Mesothelial cell of epicardium (in vitro differentiated cells): ENCODE results near the gene PPP3CA. TPM values are rescaled to one million over a fixed set of nuclear protein-coding genes. Genes with fewer than 3 reads are reported as not detected.

Source experiments
- DNase-seq, 2 experiments: peaks; one replicate each; pipeline ENCODE4 v3.0.0; 2021; ENCODE audit warnings: low spot score in 2 of 2; ENCODE audit not compliant: unreplicated experiment in 2 of 2
- H3K27ac Mint-ChIP-seq: 2 replicates; pipeline ENCODE4 v1.8.0; 2021; ENCODE audit warnings: mixed read lengths
- H3K27me3 Mint-ChIP-seq: 2 replicates; pipeline ENCODE4 v1.8.0; 2021; ENCODE audit warnings: low read depth, mixed read lengths
- H3K36me3 Mint-ChIP-seq: 2 replicates; pipeline ENCODE4 v1.8.0; 2021; ENCODE audit warnings: mixed read lengths
- H3K4me1 Mint-ChIP-seq: 2 replicates; pipeline ENCODE4 v1.8.0; 2021; ENCODE audit warnings: mixed read lengths
- H3K4me3 Mint-ChIP-seq: 2 replicates; pipeline ENCODE4 v1.8.0; 2021; ENCODE audit warnings: mild to moderate bottlenecking, moderate library complexity, mixed read lengths
- H3K9me3 Mint-ChIP-seq: 2 replicates; pipeline ENCODE4 v1.8.0; 2021; ENCODE audit warnings: mixed read lengths
- CTCF ChIP-seq: fragments of 200-600 bp; sonication (generic); IDR thresholded peaks from one replicate; pipeline ENCODE4 v1.5.0; 2021; ENCODE audit warnings: antibody characterized with exemption; ENCODE audit not compliant: unreplicated experiment
- total RNA-seq: library from RNA; stranded (reverse); gene quantifications from 3 replicates; pipeline ENCODE4 v1.2.1, GENCODE V29; 2021

Gene PPP3CA
- total RNA-seq, 1 donor from 2014 or later, result 23.5 TPM

DNA sequence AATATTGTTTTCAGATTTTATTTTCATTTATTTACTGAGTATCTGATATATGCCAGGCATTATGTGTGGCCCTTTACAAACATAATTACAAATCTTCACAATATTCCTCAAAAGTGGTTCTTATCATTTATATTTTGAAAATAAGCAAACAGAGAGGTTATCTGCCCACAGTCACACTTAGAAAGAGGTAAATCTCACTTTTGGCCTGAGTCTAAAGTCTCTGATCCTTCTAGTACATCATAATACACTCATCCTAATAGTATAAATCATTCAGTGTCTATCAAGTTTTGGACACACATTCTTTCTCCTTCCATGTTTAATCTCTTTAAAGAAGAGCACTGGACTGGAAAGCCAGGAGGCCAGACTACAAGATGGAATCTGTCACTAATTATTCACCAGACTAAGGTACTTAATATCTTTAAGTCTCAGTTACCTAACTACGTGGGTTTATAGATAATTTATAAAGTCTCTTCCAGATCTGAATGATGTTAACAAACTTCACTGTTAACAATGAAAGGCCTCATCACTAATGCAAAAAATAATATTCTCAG, 281.3 kb downstream of the PPP3CA start:
- no peaks in the 10 kb centered on the region for H3K27me3 Mint-ChIP-seq
- peaks cover 2% of the 10 kb centered on the region for H3K36me3 Mint-ChIP-seq
- no peak overlapping the region for H3K27ac Mint-ChIP-seq

DNA sequence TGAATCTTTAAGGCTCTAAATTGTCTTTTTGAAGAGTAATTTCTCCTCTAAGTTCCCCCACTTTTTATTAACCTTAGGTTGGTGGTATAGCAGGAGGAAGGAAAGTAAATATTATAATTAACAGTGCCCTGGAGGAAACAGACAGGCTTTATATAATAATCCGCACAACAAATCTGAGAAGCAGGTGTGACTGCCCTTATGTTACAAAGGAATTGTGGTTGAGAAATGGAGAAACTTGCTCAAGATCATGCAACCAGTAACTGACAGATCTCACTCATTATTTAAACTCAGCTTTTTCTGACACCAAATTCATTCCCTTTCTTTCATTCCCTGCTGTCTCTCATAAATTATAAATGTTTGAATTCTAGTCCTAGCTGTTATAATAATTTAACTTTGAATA, 282.0 kb downstream of the PPP3CA start:
- Mint-ChIP-seq H3K27ac (no peak overlapping the region), H3K9me3 (no peaks in the 10 kb centered on the region), H3K4me1 (no peaks in the 10 kb centered on the region), H3K27me3 (no peaks in the 10 kb centered on the region), H3K4me3 (no peak overlapping the region), H3K36me3 (peaks cover 2% of the 10 kb centered on the region)
- DNase-seq, result no peak
- no peak for TF ChIP-seq CTCF

More for the DNA sequence above, 281.3 kb downstream of the PPP3CA start:
- DNase-seq, result no peak
- Mint-ChIP-seq H3K4me3 (no peak overlapping the region), H3K4me1 (peaks cover 3% of the 10 kb centered on the region), H3K9me3 (no peaks in the 10 kb centered on the region)
- TF ChIP-seq CTCF, result no peak

DNA sequence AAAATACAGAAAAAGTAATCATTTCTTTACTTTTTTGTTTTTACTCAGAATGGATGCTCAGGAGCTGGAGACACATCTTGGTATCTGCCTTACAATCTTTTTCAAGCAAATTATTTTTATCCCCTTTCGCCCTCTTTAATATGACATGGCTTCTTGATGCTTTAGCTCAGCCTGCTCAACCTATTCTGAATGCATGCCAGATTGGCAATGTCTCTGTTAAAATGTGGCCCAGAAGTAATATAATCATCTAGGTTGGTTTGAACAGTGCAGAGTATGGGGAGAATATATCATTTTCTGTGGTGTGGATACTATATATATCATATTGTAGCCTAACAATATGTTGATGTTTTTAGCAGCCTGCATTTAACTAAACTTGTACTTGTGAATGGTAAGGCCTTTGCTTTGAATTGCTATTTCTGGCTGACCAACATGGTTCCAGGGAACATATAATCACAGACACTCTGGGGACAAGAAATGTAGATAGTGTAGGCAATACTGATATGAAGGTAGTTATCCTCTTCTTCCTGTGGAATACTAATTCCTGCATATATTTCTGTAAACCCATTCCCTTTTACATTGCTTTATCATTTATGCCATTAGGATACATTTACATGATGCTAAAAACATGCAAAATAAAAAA, 282.7 kb downstream of the PPP3CA start:
- H3K36me3 Mint-ChIP-seq, result peaks cover 2% of the 10 kb centered on the region
- no peak overlapping the region for H3K4me3 Mint-ChIP-seq
- H3K9me3 Mint-ChIP-seq, result no peaks in the 10 kb centered on the region
- no peak for TF ChIP-seq CTCF
- no peak overlapping the region for H3K27ac Mint-ChIP-seq
- DNase-seq, result no peak
- no peaks in the 10 kb centered on the region for H3K4me1 Mint-ChIP-seq
- no peaks in the 10 kb centered on the region for H3K27me3 Mint-ChIP-seq

DNA sequence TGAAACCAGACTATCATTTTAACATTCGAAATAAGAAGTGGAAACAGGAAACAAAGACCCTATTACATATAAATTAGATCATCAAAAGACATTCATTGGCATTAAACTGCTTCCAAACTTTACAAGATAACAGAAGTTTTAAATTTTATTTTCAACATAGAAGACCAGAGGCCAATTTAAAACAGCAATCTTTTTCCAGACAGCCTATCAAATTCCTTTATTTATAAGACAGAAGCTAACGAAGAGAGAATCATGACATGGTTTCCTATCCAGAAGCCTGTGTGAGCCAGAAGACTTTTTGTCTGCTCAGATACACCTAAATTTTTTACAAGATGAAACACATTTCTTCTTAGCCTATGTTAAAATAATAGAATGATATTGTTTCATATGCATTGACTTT, 291.9 kb downstream of the PPP3CA start:
- H3K4me3 Mint-ChIP-seq, result no peak overlapping the region
- no peaks in the 10 kb centered on the region for H3K27me3 Mint-ChIP-seq
- H3K36me3 Mint-ChIP-seq, result no peaks in the 10 kb centered on the region
- TF ChIP-seq CTCF, result no peak
- H3K9me3 Mint-ChIP-seq, result no peaks in the 10 kb centered on the region
- H3K4me1 Mint-ChIP-seq, result peaks cover 10% of the 10 kb centered on the region
- no peak for DNase-seq
- peak overlapping the region; percentile 17 for H3K27ac Mint-ChIP-seq

DNA sequence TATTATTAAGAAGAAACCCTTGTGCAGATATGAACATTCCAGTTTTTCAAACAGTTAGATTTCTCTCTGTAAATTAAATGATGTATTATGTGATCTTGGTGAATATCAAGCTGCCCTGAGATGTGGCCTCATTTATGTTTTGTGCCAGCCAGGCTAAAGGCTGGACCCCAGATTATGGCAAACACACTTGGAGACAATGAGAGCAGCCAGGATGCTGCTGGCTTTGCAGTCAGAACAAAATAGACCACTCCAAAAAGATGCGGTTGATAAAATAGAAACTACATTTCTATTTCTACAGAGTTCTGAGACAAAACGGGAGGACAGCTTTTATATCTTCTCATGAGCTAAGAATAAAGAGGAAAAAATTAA, 296.5 kb downstream of the PPP3CA start:
- Mint-ChIP-seq H3K36me3 (no peaks in the 10 kb centered on the region), H3K27ac (no peak overlapping the region), H3K27me3 (no peaks in the 10 kb centered on the region)

More for the DNA sequence above, 296.5 kb downstream of the PPP3CA start:
- Mint-ChIP-seq H3K4me1 (peaks cover 10% of the 10 kb centered on the region), H3K4me3 (no peak overlapping the region), H3K9me3 (no peaks in the 10 kb centered on the region)
- DNase-seq, result no peak
- no peak for TF ChIP-seq CTCF
